NCI-H524 (cell line): ENCODE results near the gene KIRREL3.

Experiments used
- DNase-seq, 2 experiments: peaks; one replicate each; lab custom pipeline; 2025; lab: John Stamatoyannopoulos, UW

KIRREL3 gene

DNA sequence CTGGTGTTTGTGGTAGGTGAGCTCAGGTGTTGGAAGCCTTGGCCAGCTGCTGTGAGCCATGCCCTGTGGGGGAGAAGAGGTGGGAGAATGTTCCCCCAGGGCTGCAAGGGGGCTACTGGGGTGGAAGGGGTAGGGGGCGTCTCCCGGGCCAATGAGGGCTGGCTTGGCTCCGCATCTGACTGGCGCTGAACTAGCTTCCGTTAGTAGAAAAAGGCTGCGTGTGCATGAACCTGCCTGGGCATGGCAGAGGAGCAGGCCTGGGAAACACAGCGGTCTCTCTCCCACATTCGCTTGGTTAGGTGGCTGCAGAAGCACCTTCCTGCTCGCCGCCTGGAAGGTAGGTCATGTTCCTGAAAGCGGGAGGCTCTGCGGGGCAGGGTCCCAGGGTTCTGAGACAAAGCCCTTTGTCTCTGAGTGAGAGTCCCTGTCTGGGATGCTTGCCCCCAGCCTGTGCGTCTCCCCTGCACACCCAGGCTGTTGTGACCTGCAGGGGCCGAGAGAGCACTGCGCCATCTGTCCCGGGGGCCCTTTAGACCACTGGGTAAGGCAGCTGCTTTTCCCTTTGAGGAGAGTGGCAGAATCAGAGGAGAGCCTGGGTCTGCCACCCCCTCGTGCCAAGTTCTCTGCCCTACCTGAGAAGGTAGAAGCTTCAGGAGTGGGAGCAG is 466.3 kb downstream of the KIRREL3 start:
- DNase-seq: peak; percentile 63 to 81

DNA sequence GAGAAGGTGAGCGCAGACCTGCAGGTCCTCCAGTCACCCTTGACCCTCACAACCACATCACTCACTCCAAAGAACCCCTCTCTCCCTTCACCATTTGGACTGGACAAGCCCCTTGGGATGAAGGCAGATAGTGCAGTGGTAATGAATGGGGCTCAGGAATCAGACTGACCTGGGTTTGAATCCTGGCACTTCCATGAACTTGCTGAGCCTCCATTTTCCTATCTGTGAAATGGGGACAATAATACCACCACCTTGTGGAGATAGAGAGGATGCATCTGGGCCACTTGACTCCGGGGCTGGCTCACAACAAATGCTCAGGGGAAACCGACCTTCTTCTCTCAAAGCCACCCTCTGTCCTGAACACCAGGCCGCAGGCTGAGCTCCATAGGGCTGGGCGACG is 467.0 kb downstream of the KIRREL3 start:
- no peak for DNase-seq

DNA sequence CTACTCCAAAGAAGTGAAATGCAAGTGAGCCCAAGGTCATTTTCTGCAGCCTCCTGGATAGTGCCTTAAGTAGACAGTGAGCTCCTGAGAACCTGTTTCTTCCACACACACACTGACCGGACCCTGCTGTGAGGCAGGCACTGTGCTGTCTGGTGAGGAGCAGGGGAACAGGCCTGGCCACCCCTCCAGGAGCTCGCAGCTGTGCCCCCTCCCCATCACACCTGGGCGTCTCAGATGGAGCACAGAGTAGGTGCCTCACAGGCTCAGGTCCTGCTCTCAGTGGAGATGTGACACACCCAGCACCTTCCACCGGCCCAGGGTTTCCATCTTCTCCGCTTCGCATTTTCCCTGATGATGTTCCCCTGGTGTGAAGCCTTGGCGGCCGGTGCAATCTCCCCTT is 470.2 kb downstream of the KIRREL3 start:
- no peak for DNase-seq

DNA sequence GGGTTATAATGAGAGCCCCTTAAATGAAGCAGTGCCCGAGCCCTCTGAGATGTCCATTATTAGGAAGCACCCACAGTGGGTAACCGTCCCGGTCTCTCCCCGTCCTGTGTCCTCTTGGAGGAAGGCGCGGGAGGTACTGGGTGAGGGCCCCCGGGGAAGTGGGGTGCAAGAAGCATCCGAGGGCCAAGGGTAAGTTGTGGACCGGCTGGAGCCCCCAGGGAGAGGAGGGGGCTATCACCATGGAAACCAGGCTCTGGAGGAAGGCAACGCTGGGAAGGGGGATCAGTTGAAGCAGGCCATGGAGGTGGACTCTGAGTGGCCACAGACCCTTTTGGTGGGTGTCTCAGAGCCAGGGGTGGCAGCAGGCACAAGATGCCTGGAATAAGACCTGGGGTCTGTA is 471.5 kb downstream of the KIRREL3 start:
- no peak for DNase-seq

DNA sequence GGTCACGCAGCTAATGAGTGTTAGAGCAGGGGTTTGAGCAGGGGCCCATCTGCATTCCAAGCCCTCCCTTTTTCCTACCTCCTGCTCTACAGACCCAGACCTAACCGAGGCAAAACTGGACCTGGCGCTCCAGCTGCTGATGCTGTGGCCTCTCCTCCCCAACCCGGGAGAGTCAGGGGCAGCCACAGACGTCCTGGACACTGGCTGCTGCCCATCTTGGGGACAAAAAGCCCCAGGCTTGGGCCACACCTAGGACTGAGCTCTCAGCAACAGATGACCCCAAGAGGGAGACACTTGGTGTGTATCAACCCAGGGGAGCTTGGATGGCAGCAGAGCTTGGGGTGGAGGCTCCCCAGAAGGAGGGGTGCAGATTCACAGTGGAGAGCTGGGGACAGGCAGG is 472.5 kb downstream of the KIRREL3 start:
- DNase-seq: no peak

DNA sequence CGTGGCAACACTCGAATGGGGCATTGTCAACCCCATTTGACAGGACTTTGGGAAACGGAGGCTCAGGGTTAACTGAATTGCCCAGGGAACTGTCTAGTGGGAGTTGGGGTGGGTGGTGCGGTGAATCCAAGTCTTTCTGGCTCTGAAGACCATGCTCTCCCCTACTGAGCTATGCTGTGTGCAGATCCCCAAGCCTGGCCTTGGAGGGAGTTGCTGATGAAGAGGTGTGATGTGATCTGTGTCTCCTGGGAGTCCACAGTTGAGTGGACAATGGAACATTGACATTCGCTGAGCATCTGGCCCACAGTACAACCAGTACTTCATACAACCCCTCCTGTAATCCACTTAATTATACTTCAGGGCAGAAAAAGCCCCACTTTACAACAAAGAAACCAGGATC is 472.9 kb downstream of the KIRREL3 start:
- peak in 1 of 2 experiments; percentile 30 for DNase-seq

DNA sequence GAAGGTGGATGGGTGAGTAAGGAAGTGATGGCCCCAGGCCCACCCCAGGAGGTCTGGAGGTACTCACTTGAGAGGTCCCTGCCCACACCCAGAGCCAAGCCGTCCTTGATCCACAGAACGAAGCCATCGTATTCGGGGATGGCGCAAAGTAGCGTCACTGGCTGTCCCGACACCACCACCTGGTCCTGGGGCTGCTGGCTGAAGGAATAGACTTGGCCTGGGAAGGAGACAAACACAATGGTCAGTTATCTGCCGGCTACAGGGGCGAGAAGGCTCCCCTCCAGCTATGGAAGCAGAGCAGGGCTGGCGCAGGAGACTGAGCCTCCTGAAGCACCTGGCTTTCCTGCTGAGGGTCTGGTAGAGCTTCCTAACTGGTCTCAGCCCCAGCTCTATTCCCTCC is 474.1 kb downstream of the KIRREL3 start:
- no peak for DNase-seq

DNA sequence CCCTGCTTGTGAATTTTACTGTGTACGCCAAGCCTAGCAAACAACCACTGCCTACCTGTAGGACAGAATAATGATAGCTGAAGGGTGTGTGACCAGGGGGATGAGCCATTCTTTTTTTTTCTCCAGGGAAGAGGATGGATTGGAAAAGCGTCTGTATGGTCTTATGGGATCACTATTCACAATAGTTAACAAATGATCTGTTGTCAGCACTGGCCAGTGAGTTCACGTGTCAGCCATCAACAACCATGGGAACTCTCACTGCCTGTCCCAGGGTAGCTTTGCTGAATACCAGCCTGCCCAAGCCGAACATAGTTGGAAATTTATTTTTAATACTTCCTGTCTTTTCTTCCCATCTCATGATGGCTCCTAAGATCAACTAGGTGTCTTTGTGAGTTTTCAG is 474.9 kb downstream of the KIRREL3 start:
- DNase-seq: no peak

DNA sequence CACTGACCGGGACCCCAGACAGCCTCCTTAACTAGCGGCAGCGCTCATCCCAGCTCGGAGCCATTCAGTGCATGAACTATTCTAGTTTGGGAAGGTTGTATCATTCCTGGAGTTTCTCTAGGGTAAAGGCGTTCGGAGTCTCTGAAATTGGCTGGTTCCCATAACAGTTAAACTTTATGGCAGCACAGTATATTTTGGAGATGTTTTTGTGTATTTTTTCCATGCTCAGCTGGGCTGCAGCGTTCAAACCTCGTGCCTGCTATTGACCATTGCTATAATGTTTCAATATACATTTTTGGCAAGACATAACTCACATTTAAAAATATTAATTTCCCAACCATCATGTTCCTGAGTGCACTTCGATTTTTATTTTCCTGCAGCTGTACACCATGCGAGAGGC is 475.4 kb downstream of the KIRREL3 start:
- DNase-seq: no peak

DNA sequence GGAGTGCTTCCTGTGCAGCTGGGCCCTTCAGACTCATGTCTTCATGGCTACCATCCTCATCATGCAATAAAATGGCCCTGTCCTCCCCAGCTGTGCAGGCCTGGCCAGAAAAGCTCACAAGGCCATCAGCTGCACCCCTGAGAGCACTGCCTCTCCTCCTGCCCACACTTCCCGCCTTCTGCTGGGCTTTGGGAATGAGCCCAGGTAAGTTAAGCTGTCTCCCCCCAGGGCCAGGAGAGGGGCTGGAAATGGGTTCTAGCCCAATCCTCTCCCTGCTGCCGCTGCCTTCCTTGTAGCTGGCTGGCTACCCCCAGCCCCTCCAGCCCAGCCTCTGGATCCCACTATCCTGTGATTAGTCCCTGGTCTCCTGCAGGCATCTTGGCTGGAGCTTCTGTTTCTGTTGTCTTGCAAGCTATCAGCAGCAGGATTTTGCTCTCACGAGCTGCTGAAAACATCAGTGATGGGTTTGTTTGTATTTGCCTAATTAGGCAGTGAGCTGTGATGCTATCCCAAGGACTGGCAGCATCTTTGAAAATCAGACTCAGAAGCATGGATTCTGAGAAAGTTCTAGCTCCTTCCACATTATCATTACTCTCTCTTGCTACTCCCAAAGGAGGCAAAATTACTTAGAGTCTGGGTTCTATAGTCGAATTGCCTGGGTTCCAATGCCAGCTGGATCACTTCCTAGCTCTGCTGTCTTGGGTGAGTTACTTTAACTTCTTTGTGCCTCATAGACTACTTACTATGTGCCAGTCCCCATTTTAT is 476.9 kb downstream of the KIRREL3 start:
- DNase-seq: no peak

DNA sequence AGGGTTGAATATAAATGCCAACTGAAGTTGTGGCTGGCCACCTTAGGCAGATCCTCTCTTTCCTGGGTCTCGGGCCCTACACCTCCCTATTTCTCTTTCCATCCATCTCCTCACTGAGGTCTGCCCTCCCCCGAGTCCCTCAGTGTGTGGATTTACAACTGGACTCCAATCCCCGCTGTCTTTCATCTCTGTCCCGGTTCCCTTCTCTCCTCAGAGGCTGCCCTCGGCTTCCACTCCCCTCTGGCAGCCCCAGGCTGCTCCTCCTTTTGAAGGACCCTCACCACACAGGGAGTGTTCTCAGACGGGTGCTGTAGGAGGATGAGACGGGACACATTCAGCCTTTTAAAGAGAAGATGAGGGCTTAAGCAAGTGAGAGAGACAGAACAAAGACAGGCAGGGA is 478.0 kb downstream of the KIRREL3 start:
- DNase-seq: no peak

DNA sequence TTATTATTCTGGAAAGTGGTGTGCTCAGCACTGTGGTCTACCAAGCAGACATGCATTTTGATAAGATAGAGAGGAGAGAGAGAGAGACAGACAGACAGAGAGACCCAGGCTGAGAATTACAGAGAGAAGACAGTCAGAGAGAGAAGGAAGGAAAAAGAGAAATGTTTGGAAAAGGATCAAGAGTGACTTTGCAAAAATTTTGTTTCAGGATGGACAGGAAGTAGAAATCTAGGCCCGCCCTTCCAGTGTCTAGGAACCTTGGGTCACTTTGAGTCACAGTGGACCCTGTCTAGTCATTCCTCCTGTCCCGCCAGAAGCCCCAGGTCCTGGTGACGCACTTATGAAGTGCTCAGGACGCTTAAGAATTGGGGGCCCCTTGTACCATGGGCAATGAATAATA is 478.4 kb downstream of the KIRREL3 start:
- no peak for DNase-seq

DNA sequence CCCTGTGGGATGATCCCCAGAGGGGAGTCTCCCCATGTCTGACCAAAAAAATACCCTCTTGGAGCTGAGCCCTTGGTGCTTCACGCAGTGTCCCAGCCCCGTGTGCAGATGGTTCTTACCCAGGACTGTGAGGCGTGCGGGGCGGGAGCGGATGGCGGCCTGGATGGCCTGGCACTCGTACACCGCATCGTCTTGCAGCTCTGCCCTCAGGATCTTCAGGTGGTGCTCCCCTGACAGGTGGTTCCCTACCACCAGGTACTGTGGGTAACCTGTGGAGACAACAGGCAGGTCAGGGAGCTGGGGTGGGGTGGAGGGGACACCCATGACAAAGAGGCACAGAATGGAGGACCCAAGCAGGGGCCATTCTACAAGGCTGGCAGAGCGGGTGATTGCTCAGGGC is 479.4 kb downstream of the KIRREL3 start:
- DNase-seq: no peak

DNA sequence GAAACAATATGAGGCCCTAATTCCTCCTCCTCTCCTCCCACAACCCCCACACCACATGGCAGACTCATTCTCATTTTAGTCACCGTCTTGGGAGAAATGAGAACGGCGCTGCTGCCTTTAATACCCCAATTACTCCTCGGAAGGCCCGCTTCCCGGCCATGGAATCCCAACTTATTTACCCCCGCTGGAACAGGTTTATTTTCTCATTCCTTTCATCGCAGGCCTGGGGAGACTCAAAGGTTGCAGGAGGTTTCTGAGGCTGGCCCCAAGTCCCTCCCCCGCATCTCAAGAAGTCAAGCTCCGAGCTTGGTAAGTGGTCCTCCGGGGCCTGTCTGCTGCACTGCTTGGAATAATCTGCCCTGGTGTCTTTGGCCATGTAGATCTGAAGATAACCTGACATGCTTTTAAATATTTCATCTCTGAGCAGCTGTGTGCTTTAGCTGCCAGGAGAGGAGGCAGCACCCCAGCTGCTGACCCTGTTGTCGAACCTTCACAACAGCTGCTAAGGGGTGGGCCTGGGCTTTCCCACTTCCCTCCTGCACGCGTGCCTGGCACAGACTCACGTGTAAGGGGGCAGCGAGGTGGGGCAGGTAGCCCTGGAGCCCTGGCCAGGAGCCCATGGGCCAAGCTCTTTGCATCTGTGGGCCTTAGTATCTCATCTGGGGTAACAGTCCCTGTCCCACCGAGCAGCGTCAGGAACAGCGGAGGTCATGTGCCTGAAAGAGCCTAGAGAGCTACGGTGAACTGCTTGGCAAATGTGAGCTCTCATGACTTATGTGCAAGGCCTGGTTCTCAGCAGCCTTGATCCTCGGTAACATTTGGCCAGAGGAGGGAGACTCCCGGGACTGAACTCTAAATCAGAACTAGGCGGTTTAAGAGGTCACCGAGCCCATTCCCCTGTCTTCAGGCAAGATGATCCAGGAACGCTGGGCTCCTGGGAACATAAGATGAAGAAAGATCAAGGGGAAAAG is 480.5 kb downstream of the KIRREL3 start:
- DNase-seq: peak in 1 of 2 experiments; percentile 70

DNA sequence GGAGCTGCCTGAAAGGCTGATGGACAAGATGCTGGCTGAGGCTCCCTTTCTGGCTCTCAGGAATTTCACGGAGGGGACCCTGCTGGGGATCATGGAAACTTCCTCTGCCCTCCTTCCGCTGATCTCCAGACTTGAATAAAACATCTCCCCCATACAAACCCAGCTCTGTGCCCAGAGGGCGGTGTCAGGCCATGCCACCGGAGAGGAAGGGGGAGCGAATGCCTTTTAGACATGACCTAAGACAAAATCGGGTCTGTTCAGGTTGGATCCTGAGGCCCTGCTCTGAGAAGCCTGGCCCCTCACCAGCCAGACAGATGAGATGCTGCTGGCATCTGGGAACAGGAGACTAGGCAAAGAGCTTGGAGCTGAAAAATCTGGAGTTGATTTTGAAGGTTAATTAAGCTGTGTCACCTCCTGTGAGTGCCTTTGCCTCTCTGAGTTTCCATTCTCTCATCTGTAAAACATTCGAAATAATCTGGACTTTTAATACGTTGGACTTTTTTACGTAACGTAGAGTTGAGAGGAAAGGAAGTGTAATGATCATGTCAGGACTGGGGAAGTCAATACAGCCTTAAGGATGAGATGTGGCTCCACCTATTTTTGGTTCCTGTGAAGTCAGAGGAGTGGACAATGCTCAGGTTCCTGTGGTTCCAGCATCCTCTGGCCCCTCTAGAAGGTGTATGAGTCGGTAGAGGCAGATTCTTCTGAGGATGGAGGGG is 481.4 kb downstream of the KIRREL3 start:
- DNase-seq: no peak

DNA sequence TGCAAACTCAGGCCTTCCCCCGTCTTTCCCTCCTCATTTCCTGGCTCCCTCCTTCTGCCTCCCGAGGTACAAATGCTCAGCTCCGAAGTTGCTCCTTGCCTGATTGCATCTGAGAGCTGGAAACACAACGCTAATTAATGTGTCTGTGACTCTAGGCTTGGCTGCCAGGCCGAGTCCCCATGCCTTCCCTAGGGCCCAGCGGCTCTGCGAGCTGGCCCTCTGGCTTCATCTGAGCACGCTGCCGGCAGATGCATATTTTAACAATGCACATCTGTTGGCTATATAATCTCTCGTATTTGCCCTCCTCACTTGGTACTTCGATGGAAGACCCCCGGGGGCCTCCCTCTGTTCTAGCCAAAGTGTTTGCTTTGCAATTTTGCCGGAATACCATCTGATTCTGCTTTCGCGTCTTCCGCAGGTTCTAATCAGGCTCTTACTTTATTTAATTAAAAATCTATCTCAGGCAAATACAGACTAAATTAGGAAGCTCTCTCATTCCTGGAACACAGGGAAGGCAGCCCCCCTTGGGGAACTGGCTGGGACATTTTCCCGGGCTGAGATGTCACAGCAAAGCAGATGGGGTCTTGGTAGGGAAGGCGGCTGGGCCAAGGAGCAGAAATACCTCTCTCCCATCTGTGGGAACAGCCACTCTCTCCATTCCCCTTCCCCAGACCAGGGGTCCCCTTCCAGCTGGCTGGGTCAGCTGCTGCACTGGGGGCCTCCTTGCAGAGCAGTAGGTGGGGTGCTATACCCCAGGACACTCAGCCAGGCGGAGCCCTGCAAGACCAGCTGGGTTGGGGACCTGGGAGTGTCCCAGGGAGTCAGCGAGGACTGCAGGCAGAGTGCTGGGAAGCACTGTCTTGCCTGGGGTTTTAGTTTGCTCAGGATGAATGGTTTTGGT is 482.2 kb downstream of the KIRREL3 start:
- DNase-seq: peak in 1 of 2 experiments; percentile 76

DNA sequence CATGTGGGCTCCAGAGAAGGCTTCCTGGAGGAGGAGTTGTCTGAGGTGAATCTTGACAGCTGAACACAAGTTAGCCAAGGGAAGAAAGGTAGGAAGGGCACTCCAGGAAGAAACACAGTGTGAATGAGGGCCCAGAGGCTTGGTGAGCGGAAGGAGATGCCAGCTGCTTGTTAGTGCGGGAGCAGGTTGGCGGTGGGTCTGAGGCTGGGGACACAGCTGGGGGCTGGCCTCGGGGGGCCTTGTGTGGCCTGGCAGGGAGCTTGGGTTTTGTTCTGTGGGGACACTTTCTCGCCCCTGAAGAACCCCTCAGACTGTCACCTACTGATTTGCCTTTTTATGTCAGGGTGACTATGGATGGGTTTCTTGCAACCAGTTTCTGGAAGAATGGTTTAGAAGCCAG is 485.1 kb downstream of the KIRREL3 start:
- no peak for DNase-seq

DNA sequence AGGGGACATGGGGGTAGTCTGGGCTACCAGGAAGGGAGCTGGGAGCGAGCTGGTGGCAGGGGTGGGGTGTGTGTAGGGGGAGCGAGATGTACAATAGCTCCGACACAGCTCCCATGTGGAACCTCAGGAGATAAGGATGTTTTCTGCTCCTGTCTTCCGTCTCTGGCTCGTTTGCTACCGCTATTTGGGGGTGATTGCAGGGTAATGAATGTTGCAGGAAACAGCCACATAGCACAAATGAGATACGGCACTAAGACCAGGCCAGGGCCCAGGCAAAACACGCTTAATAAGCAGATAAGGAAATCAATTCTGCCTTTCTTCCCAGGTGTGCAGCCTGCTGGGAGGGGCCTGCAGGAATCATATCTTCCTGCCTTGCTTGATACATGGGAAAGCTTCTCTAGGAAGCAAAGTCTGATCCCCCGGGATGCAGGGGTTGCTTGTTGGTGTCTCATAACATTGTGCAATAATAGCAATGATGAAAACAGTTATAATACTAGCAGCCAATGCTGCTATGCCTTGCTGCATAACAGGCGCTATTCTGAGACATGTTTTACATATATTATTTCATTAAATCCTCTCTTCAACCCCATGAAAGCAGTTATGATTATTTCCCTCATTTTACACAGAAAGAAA is 486.4 kb downstream of the KIRREL3 start:
- DNase-seq: no peak

DNA sequence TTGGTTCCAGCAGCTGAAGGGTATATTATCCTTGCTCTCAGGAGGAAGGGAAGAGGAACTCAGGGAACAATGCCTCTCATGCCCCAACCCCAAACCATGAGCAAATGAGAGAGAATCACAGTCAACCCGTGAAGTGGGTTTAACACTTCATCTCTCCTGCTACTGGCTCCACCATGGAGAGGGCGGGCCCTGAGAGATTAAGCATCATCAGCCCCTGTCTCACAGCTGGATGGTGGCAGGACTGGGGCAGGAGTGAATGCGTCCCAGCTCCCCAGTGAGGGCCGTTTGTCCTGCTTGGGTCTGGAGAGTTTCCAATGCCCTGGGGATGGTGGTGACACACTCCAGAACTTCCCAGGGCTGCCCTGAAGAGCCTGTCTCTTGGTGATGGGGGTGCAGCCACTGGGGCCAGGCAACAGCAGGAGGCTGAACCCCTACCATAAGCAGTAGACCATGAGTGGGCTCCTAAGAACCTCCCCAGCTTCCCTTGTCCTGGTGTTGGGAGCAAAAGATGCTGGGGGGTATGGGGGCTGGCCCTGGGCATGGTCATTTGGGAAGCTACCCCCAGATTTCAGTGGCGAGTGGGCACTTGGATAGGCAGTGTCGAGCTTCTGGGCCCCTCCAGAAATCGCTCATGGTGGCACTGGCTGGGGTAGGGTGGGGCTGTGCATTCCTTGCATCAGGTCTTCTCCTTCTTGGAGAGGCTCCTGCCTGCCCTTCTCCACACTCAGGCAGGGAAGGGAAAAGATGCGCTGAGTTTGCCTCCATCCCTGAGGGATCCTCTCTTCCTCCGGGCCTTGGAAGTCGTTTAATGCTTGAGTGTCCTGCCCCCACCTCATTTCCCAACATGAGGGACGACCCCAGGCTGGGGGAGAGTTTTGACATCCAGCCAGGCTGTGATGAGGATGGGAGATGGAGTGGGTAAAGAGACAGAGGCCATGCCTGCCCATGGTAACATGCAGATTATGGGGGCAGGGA is 487.5 kb downstream of the KIRREL3 start:
- DNase-seq: no peak
